ENCODE data around the gene DDIAS.

Gene DDIAS

DNA sequence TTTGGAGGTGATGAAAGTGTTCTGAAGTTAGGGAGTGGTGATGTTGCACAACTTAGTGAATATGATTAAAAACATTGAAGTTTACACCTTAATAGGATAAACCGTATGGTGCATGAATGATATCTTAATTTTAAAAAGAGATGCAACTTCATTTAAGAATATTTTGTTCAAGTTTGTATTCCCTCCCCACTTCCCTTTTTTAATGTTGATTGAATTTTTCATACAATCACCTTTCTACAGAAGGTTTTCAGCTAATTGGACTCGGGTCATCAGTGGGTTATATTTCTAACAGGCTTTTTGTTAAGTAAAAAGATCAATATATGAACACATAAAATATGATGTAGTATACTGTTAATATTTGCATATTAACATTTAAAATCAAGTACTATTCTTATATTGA lies 72.6 kb downstream of the DDIAS start:
- no peak for DNase-seq

- DNase-seq = no peak
Observed at GRCh38 chr11:82974851-82975250, 73.3 kb downstream of the DDIAS start.

GRCh38 chr11:82975882-82976281 lies 74.3 kb downstream of the DDIAS start:
- no peak for DNase-seq

DNA sequence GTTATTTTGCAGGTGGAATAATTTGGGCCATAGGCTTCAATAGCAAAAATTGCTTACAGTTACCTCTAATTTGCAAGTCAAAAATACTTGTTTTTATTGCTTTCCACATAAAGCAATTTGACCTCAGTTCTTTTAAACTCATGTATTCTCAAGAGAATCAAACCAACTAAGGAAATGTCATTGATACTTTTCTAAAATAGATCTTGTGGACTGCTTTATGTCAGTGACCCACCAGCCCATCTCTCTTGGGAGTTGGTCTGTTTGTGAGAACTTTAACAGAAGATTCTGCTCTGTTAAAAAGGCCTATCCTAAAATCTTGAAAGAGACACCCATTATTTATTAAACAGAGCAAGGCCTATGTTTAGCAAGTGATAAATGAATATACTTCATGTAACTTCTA lies 75.2 kb downstream of the DDIAS start:
- no peak for DNase-seq

DNA sequence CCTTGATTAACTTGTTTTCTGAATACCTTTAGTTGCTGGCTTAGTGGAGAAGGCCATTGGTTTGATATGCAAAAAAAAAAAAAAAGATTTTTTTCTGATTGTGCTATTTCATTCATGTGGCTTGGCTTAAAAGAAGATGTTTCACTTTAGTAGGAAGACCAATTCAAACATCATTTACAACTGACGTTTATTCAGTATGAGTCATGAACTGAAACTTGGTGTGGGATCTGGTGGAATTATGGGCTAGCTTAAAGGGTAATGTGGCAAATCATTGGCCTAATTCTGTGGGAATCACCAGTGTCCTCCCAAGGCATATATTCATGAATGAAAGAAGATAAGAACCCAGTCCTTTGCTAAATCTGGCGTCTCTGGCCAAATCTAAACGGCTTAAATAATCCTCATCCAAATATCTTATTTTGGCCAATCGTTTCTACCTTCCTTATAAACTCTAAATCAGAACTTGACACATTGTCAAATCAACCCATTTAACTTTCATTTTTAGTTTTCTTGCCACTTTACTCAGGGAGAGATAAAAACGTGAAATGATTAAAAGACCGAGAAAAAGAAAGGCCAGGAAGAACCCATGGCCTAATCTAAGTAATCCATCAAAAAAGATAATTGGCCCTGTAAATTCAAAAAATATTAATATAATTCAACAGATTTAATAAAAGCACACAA lies 77.0 kb downstream of the DDIAS start:
- no peak for DNase-seq

GRCh38 chr11:82979824-82980223 lies 78.3 kb downstream of the DDIAS start:
- DNase-seq = no peak

DNA sequence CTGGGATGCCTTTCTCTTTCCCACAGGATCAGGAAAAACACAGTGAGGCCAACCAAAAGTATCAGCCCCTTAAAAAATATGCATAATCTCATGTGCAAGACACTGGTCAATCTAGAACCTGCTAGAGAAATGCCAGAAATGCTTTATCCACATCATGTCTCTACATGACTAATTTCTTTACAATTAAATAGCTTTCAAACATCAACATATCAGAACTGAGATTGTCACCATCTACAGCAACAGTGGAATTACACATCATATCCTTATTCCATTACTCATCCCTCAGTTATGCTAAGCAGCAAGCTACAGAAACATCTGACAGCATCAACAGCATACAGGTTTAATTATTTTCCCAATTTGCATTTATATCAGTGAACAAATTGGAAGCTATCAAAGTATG lies 78.8 kb downstream of the DDIAS start:
- DNase-seq = no peak

GRCh38 chr11:82980947-82981346 lies 79.4 kb downstream of the DDIAS start:
- DNase-seq = no peak

GRCh38 chr11:82981852-82982251 lies 80.3 kb downstream of the DDIAS start:
- DNase-seq = no peak
